GM12875 (cell line): Measurements from ENCODE around the gene FLAD1.

Source experiments
- H3K4me3 ChIP-seq: one replicate; pipeline ENCODE4 v1.5.1; 2011; ENCODE audit warnings: low read depth, low read length, control low read depth
- CTCF ChIP-seq: IDR thresholded peaks from 2 replicates; pipeline ENCODE4 v1.5.1; 2011; ENCODE audit warnings: low read depth, mild to moderate bottlenecking, control low read depth, inconsistent platforms, low read length, moderate library complexity, borderline replicate concordance; ENCODE audit not compliant: insufficient read depth

The FLAD1 gene

GRCh38 chr1:155003766-155004351, 20.7 kb downstream of the FLAD1 start:
- TF ChIP-seq CTCF: no peak
- peak overlapping the region; percentile 94 for H3K4me3 ChIP-seq

GRCh38 chr1:155004352-155005075, 21.4 kb downstream of the FLAD1 start:
- H3K4me3 ChIP-seq: peak overlapping the region; percentile 94

GRCh38 chr1:155005076-155006011, 22.2 kb downstream of the FLAD1 start:
- H3K4me3 ChIP-seq: peak overlapping the region; percentile 94
- no peak for TF ChIP-seq CTCF

More at GRCh38 chr1:155004352-155005075, 21.4 kb downstream of the FLAD1 start:
- TF ChIP-seq CTCF: no peak

- TF ChIP-seq CTCF: no peak
- H3K4me3 ChIP-seq: no peak overlapping the region
Measured at GRCh38 chr1:155006601-155007101, 23.5 kb downstream of the FLAD1 start.

GRCh38 chr1:155007251-155007828, 24.2 kb downstream of the FLAD1 start:
- no peak overlapping the region for H3K4me3 ChIP-seq
- TF ChIP-seq CTCF: no peak

- TF ChIP-seq CTCF: no peak
- H3K4me3 ChIP-seq: no peak overlapping the region
Measured at GRCh38 chr1:155008015-155008941, 25.1 kb downstream of the FLAD1 start.
